Fibroblast of pulmonary artery (primary cell): ENCODE measurements around the gene SORCS2.

ENCODE experiments used
- DNase-seq: peaks from one replicate; pipeline ENCODE4 v3.0.0-alpha.2; 2010; ENCODE audit warnings: low read depth
- H3K4me3 ChIP-seq: replicated peaks from 2 replicates; pipeline ENCODE4 v1.5.1; 2011; ENCODE audit warnings: low read depth, mild to moderate bottlenecking, control low read depth, low read length, moderate library complexity
- CTCF ChIP-seq: IDR thresholded peaks from 2 replicates; pipeline ENCODE4 v1.5.1; 2011; ENCODE audit warnings: mild to moderate bottlenecking, control low read depth, low read length, inconsistent platforms; ENCODE audit errors: missing control alignments

The SORCS2 gene

GRCh38 chr4:7665321-7665720 is 473.0 kb downstream of the SORCS2 start:
- TF ChIP-seq CTCF: no peak
- DNase-seq: no peak
- no peak overlapping the region for H3K4me3 ChIP-seq

GRCh38 chr4:7666011-7666410 is 473.7 kb downstream of the SORCS2 start:
- no peak for TF ChIP-seq CTCF
- H3K4me3 ChIP-seq: no peak overlapping the region
- DNase-seq: no peak

- TF ChIP-seq CTCF: no peak
- DNase-seq: no peak
- no peak overlapping the region for H3K4me3 ChIP-seq
Measured at GRCh38 chr4:7666744-7667143, 474.4 kb downstream of the SORCS2 start.

GRCh38 chr4:7668271-7668670 is 475.9 kb downstream of the SORCS2 start:
- TF ChIP-seq CTCF: no peak
- no peak overlapping the region for H3K4me3 ChIP-seq
- no peak for DNase-seq

- no peak for TF ChIP-seq CTCF
- no peak overlapping the region for H3K4me3 ChIP-seq
- DNase-seq: no peak
Measured at GRCh38 chr4:7668826-7669225, 476.5 kb downstream of the SORCS2 start.

GRCh38 chr4:7672601-7673000 is 480.3 kb downstream of the SORCS2 start:
- DNase-seq: no peak
- no peak for TF ChIP-seq CTCF
- H3K4me3 ChIP-seq: no peak overlapping the region

- DNase-seq: peak; percentile 34
- TF ChIP-seq CTCF: no peak
- no peak overlapping the region for H3K4me3 ChIP-seq
Measured at GRCh38 chr4:7673121-7673520, 480.8 kb downstream of the SORCS2 start.
